Fibroblast of villous mesenchyme (primary cell): Measurements from ENCODE around the gene TMEM30B. TPM values are rescaled to one million over a fixed set of nuclear protein-coding genes. Genes with fewer than 3 reads are reported as not detected.

Source experiments
- DNase-seq: peaks from one replicate; pipeline ENCODE4 v3.0.0-alpha.2; 2010; ENCODE audit warnings: low read depth
- H3K4me3 ChIP-seq: 2 replicates; pipeline ENCODE4 v1.5.1; 2011; ENCODE audit warnings: low read depth, mild to moderate bottlenecking, low read length
- CTCF ChIP-seq: IDR thresholded peaks from 2 replicates; pipeline ENCODE4 v1.5.1; 2012; ENCODE audit warnings: low read depth, mild to moderate bottlenecking, low read length; ENCODE audit not compliant: insufficient read depth
- total RNA-seq: library from RNA; depleted of rRNA; stranded (reverse); fragments of >200 nt; gene quantifications from 2 replicates; pipeline ENCODE4 v1.2.3, GENCODE V29; 2012

The TMEM30B gene
- total RNA-seq, 1 donor = not detected

- H3K4me3 ChIP-seq = no peak overlapping the region
- no peak for TF ChIP-seq CTCF
- DNase-seq = no peak
These were observed 51.7 kb downstream of the TMEM30B start for GRCh38 chr14:61229475-61229888.

DNA sequence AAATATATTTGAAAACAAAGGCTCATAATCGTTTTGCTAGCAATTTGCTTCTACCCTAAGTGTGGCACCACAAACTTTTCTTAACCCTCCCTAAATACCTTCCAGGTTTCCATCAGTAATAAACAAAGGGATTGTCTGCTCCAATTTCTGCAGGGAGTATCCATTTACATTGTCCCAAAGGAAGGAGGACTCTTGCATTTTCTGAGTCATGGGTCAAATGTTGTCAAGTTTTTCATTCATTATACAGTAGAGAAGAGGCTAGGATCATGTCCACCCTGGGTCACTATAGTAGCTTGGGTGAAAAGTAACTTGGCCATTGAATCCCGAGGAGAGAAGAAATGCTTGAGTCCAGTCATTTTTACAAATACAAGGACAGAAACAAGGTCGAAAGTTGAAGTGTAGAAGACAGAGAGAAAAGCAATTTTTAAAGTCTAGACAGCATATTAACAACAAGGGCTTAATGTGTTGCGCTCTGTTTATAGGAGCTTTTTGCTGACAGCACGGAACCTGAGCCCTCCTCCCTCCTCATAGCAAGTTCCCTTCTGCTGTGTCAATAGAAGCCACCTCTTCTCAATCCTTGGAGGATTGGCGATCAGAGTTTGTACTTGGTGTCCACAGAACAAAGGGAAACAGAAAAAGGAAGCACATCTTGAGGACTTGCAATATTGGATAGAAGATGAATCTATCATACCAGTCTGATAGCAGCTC lies 53.1 kb downstream of the TMEM30B start:
- DNase-seq = no peak
- H3K4me3 ChIP-seq = no peak overlapping the region
- no peak for TF ChIP-seq CTCF

Other genes with a start within 250 kb of the TMEM30B start
- 0.97 and 2.6 TPM in 2 replicates for gene PRKCH, start 40.2 kb upstream of the TMEM30B start, total RNA-seq